Uterus (tissue), 2 donors: Measurements from ENCODE around the gene MUC5B.

Source experiments
- CTCF ChIP-seq, 4 experiments: fragments of 200-600 bp in 2 of 4; fragments of 450-650 bp in 2 of 4; sonication (generic) in 2 of 4; IDR thresholded peaks; one replicate each; pipeline ENCODE4 v1.5.1; 2016 to 2019; ENCODE audit warnings: antibody characterized with exemption in 4 of 4, mild to moderate bottlenecking in 2 of 4, moderate library complexity in 1 of 4
- POLR2A ChIP-seq, 2 donors: fragments of 450-650 bp; IDR thresholded peaks; one replicate each; pipeline ENCODE4 v1.6.1; 2016; ENCODE audit warnings: antibody characterized with exemption in 2 of 2, mild to moderate bottlenecking in 1 of 2, moderate library complexity in 1 of 2

- TF ChIP-seq CTCF (IDR thresholded peaks at IDR 0.05), result no peak
- no peak for TF ChIP-seq POLR2A (IDR thresholded peaks at IDR 0.05)
These were observed 29.3 kb upstream of the MUC5B start for GRCh38 chr11:1193326-1194230.
